Breast epithelium (tissue), 3 donors: ENCODE measurements around the gene RIC8B.
"Not testable (repeated sequence)": the region's sequence is repeated elsewhere in the genome, so short reads cannot be mapped to it uniquely, and the experiment has no call there.

Experiments used
- CTCF ChIP-seq, 3 donors: fragments of 450-650 bp; IDR thresholded peaks; one replicate each; pipeline ENCODE4 v1.5.1; 2016 to 2017; ENCODE audit warnings: antibody characterized with exemption in 3 of 3, mild to moderate bottlenecking in 3 of 3, moderate library complexity in 3 of 3
- POLR2A ChIP-seq: fragments of 450-650 bp; IDR thresholded peaks from one replicate; pipeline ENCODE4 v1.6.1; 2016; ENCODE audit warnings: antibody characterized with exemption, mild to moderate bottlenecking, moderate library complexity
- POLR2AphosphoS5 ChIP-seq, 3 donors: sonication (generic); formaldehyde crosslinking; IDR thresholded peaks; one replicate each; pipeline ENCODE4 v1.6.1; 2017; ENCODE audit warnings: antibody characterized with exemption in 3 of 3

DNA sequence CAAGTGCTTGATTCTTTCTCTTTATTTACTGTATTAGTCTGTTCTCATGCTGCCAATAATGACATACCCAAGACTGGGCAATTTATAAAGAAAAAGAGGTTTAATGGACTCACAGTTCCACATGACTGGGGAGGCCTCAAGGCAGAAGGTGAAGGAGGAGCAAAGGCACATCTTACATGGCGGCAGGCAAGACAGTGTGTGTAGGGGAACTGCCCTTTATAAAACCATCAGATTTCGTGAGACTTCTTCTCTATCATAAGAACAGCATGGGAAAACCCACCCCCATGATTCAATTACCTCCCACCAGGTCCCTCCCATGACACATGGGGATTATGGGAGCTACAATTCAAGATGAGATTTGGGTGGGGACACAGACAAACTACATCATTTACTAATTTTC, 149.1 kb downstream of the RIC8B start:
- not testable (repeated sequence) for TF ChIP-seq CTCF (IDR thresholded peaks at IDR 0.05); POLR2A; POLR2AphosphoS5 (IDR thresholded peaks at IDR 0.05)
